DMS79 treated with DMSO at 0.1 percent for 48 hours (cell line): ENCODE data around the gene INO80.

Source experiments
- DNase-seq: peaks from one replicate; lab custom pipeline; 2025; lab: John Stamatoyannopoulos, UW

INO80 gene

GRCh38 chr15:40999190-40999589 lies 116.9 kb downstream of the INO80 start:
- DNase-seq = no peak

GRCh38 chr15:40995656-40996055 lies 120.4 kb downstream of the INO80 start:
- DNase-seq = no peak

GRCh38 chr15:40992825-40993224 lies 123.3 kb downstream of the INO80 start:
- no peak for DNase-seq

- DNase-seq = no peak
Measured at GRCh38 chr15:40992241-40992741, 123.8 kb downstream of the INO80 start.

- DNase-seq = no peak
Measured at GRCh38 chr15:40991355-40991754, 124.7 kb downstream of the INO80 start.

GRCh38 chr15:40990789-40991188 lies 125.3 kb downstream of the INO80 start:
- DNase-seq = no peak

- DNase-seq = no peak
Measured at GRCh38 chr15:40990080-40990479, 126.0 kb downstream of the INO80 start.

- no peak for DNase-seq
Measured at GRCh38 chr15:40988156-40988555, 127.9 kb downstream of the INO80 start.

- no peak for DNase-seq
Measured at GRCh38 chr15:40986820-40987219, 129.3 kb downstream of the INO80 start.

- no peak for DNase-seq
Measured at GRCh38 chr15:40985541-40986330, 130.3 kb downstream of the INO80 start.

GRCh38 chr15:40984964-40985363 lies 131.1 kb downstream of the INO80 start:
- no peak for DNase-seq

- no peak for DNase-seq
Measured at GRCh38 chr15:40984406-40984805, 131.7 kb downstream of the INO80 start.

GRCh38 chr15:40982855-40983254 lies 133.2 kb downstream of the INO80 start:
- no peak for DNase-seq

- DNase-seq = no peak
Measured at GRCh38 chr15:40981186-40981585, 134.9 kb downstream of the INO80 start.

GRCh38 chr15:40978562-40978961 lies 137.5 kb downstream of the INO80 start:
- no peak for DNase-seq

- no peak for DNase-seq
Measured at GRCh38 chr15:40978141-40978540, 137.9 kb downstream of the INO80 start.

- DNase-seq = no peak
Measured at GRCh38 chr15:40976819-40977218, 139.3 kb downstream of the INO80 start.

GRCh38 chr15:40974879-40975278 lies 141.2 kb downstream of the INO80 start:
- DNase-seq = no peak

GRCh38 chr15:40969363-40969762 lies 146.7 kb downstream of the INO80 start:
- DNase-seq = no peak

GRCh38 chr15:40968290-40969085 lies 147.6 kb downstream of the INO80 start:
- peak; percentile 44 for DNase-seq

- DNase-seq = no peak
Measured at GRCh38 chr15:40964634-40965033, 151.4 kb downstream of the INO80 start.

- DNase-seq = no peak
Measured at GRCh38 chr15:40964006-40964405, 152.1 kb downstream of the INO80 start.

- no peak for DNase-seq
Measured at GRCh38 chr15:40963201-40963600, 152.9 kb downstream of the INO80 start.
